Fibroblast of lung (primary cell): ENCODE data around the gene N4BP2L1. TPM values are rescaled to one million over a fixed set of nuclear protein-coding genes. Genes with fewer than 3 reads are reported as not detected.

Experiments
- DNase-seq, 2 donors: peaks; one replicate each; pipeline versions ENCODE4 v3.0.0 to v3.0.0-alpha.2; 2010; ENCODE audit warnings: low read depth in 2 of 2
- H2AFZ ChIP-seq: 2 replicates; pipeline ENCODE4 v1.5.1; 2012; ENCODE audit warnings: low read length, control low read depth, inconsistent platforms
- H3K27ac ChIP-seq: 2 replicates; pipeline ENCODE4 v1.5.1; 2011; ENCODE audit warnings: low read length, control low read depth; ENCODE audit not compliant: insufficient read depth
- H3K27me3 ChIP-seq: 2 replicates; pipeline ENCODE4 v1.5.1; 2011; ENCODE audit warnings: mild to moderate bottlenecking, low read length; ENCODE audit not compliant: control insufficient read depth, insufficient read depth
- H3K36me3 ChIP-seq: 2 replicates; pipeline ENCODE4 v1.5.1; 2011; ENCODE audit warnings: low read length; ENCODE audit not compliant: control insufficient read depth, insufficient read depth
- H3K4me1 ChIP-seq: 2 replicates; pipeline ENCODE4 v1.5.1; 2011; ENCODE audit warnings: low read length; ENCODE audit not compliant: control insufficient read depth, insufficient read depth; ENCODE audit errors: extremely low read depth
- H3K4me2 ChIP-seq: 2 replicates; pipeline ENCODE4 v1.5.1; 2011; ENCODE audit warnings: low read length, control low read depth; ENCODE audit not compliant: insufficient read depth; ENCODE audit errors: extremely low read depth
- H3K4me3 ChIP-seq, 4 experiments: fragments of 200-600 bp in 1 of 4; sonication (generic) in 1 of 4; replicated peaks in 1 of 4; 2 replicates each; pipeline ENCODE4 v1.5.1; 2011 to 2016; ENCODE audit warnings: low read length in 4 of 4, low read depth in 3 of 4, mild to moderate bottlenecking in 3 of 4, control low read depth in 2 of 4, inconsistent platforms in 1 of 4, mixed read lengths in 1 of 4; ENCODE audit not compliant: insufficient read depth in 1 of 4; ENCODE audit errors: control extremely low read depth in 1 of 4
- H3K79me2 ChIP-seq: 2 replicates; pipeline ENCODE4 v1.5.1; 2012; ENCODE audit warnings: mild to moderate bottlenecking, low read length, inconsistent platforms; ENCODE audit not compliant: control insufficient read depth, insufficient read depth
- H3K9ac ChIP-seq: 2 replicates; pipeline ENCODE4 v1.5.1; 2011; ENCODE audit warnings: mild to moderate bottlenecking, low read length, control low read depth; ENCODE audit not compliant: insufficient read depth
- H3K9me3 ChIP-seq: 2 replicates; pipeline ENCODE4 v1.5.1; 2012; ENCODE audit warnings: low read depth, low read length; ENCODE audit not compliant: control insufficient read depth, insufficient read depth
- H4K20me1 ChIP-seq: 2 replicates; pipeline ENCODE4 v1.5.1; 2011; ENCODE audit warnings: low read length; ENCODE audit not compliant: control insufficient read depth, insufficient read depth; ENCODE audit errors: extremely low read depth
- EZH2 ChIP-seq: IDR thresholded peaks from 2 replicates; pipeline ENCODE4 v1.5.1; 2012; ENCODE audit warnings: low read length, control low read depth, mild to moderate bottlenecking; ENCODE audit errors: missing control alignments
- polyA plus RNA-seq, 2 donors: library from polyadenylated mRNA; depleted of rRNA in 1 of 2; stranded (reverse) in 1 of 2; unstranded in 1 of 2; fragments of >200 nt; gene quantifications; 2 replicates each; pipeline ENCODE4 v1.2.1, GENCODE V29; 2011 to 2012; ENCODE audit warnings: missing spikeins in 1 of 2
- total RNA-seq: library from RNA; depleted of rRNA; stranded (reverse); fragments of >200 nt; gene quantifications from 2 replicates; pipeline ENCODE4 v1.2.1, GENCODE V29; 2014
- TF ChIP-seq, protein P1 (sequence below), 2 donors: IDR thresholded peaks in 1 of 2; conservative IDR thresholded peaks in 1 of 2; 1 replicate in 1 of 2; 2 replicates in 1 of 2; pipeline ENCODE4 v1.5.1; 2011 to 2012; ENCODE audit warnings: low read length in 2 of 2, control low read depth in 1 of 2, inconsistent platforms in 1 of 2, low read depth in 1 of 2, mild to moderate bottlenecking in 1 of 2

Gene N4BP2L1
- total and polyA plus RNA-seq, 2 donors (not counting 1 experiment from before 2014, with no cell fraction given), result 2.7 to 5.9 TPM

DNA sequence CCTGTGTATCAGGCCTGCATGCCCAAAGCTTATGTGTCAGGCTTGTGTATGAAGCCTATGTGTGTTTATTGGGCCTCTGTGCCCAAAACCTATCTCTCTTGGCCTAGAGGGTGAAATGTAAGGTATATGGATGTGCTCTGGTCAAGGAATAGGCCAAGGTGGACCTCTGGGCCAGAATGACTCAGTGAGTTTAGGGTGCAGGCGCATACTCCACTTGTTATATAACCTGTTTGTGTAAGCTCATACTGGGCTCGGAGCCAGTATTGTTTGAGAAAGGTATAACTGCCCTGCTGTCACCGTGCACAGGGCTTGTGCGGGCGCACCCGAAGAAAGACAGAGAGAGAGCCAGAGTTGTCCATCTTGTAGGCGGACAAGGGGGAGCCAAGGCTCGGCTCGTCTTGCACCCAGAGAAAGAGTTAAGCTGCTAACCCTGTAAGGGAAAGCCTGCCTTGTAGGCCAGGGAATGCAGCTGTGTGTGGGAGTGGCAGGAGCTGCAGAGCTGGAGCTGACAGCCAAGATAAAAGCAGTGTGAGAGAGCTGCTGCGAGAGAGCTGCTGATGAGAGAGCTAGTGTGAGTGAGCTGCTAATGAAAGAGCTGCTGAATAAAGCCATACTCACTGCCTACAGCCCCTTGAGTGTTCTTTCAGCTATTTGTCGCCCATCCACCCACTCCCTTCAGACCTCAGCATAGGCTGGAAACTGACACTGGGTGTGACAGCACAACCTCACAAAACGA is 43.4 kb upstream of the N4BP2L1 start:
- H3K36me3 ChIP-seq, result no peaks in the 10 kb centered on the region
- H4K20me1 ChIP-seq, result no peaks in the 10 kb centered on the region
- H3K4me1 ChIP-seq, result no peaks in the 10 kb centered on the region
- no peak for TF ChIP-seq EZH2
- TF ChIP-seq, protein P1, sequence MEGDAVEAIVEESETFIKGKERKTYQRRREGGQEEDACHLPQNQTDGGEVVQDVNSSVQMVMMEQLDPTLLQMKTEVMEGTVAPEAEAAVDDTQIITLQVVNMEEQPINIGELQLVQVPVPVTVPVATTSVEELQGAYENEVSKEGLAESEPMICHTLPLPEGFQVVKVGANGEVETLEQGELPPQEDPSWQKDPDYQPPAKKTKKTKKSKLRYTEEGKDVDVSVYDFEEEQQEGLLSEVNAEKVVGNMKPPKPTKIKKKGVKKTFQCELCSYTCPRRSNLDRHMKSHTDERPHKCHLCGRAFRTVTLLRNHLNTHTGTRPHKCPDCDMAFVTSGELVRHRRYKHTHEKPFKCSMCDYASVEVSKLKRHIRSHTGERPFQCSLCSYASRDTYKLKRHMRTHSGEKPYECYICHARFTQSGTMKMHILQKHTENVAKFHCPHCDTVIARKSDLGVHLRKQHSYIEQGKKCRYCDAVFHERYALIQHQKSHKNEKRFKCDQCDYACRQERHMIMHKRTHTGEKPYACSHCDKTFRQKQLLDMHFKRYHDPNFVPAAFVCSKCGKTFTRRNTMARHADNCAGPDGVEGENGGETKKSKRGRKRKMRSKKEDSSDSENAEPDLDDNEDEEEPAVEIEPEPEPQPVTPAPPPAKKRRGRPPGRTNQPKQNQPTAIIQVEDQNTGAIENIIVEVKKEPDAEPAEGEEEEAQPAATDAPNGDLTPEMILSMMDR (conservative IDR thresholded peaks at IDR 0.05 in 1 of 2, IDR thresholded peaks at IDR 0.05 in 1 of 2; ENCODE audit: low read depth in 1 of 2, low read length in 2 of 2), result no peak
- H2AFZ ChIP-seq, result peak overlapping the region; percentile 42
- peak overlapping the region; percentile 41 for H3K4me2 ChIP-seq
- DNase-seq, result peak; percentile 53 to 74
- no peak overlapping the region for H3K4me3 ChIP-seq
- H3K27me3 ChIP-seq, result no peaks in the 10 kb centered on the region
- H3K9ac ChIP-seq, result no peak overlapping the region
- no peak overlapping the region for H3K27ac ChIP-seq
- H3K79me2 ChIP-seq, result no peaks in the 10 kb centered on the region
- H3K9me3 ChIP-seq, result no peaks in the 10 kb centered on the region

DNA sequence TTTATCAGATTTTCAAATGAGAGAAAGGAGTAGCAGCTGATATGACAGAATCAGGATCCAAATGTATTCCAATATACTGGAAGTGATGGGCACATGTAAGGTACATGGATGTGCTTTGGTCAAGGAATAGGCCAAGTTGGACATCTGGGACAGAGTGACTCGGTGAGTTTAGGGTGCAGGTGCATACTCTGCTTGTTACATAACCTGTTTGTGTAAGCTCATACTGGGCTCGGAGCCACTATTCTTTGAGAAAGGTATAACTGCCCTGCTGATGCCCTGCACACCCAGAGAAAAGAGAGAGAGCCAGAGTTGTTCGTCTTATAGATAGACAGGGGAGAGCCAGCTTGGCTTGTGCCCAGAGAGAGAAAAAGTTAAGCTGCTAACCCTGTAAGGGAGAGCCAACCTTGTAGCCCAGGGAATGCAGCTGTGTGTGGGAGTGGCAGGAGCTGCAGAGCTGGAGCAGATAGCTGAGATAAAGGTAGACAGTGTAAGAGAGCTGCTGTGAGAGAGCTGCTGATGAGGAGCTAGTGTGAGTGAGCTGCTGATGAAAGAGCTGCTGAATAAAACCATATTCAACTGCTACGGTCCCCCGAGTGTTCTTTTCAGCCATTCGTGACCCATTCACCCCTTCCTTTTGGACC is 40.7 kb upstream of the N4BP2L1 start:
- H3K36me3 ChIP-seq, result no peaks in the 10 kb centered on the region
- TF ChIP-seq EZH2, result no peak
- TF ChIP-seq, protein P1 (conservative IDR thresholded peaks at IDR 0.05 in 1 of 2, IDR thresholded peaks at IDR 0.05 in 1 of 2; ENCODE audit: low read depth in 1 of 2, low read length in 2 of 2), result no peak
- no peaks in the 10 kb centered on the region for H4K20me1 ChIP-seq
- no peak overlapping the region for H3K4me2 ChIP-seq
- no peak overlapping the region for H3K4me3 ChIP-seq
- peak in 1 of 2 donors; percentile 20 for DNase-seq
- H2AFZ ChIP-seq, result no peak overlapping the region
- no peak overlapping the region for H3K9ac ChIP-seq
- no peaks in the 10 kb centered on the region for H3K9me3 ChIP-seq
- H3K27ac ChIP-seq, result no peak overlapping the region
- H3K27me3 ChIP-seq, result no peaks in the 10 kb centered on the region
- H3K4me1 ChIP-seq, result no peaks in the 10 kb centered on the region
- no peaks in the 10 kb centered on the region for H3K79me2 ChIP-seq

DNA sequence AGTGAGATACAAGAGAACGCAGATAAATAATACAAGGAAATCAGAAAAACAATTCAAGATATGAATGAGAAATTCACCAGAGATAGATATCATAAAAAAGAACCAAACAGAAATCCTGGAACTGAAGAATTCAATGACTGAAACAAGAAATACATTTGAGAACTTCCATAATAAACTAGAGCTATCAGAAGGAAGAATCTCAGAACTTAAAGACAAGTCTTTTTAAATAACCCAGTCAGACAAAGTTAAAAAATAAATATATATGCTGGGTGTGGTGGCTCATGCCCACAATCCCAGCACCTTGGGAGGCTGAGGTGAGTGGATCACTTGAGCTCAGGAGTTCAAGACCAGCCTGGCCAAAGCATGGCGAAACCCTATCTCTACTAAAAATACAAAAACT is 28.7 kb upstream of the N4BP2L1 start:
- Histone ChIP-seq H3K9ac (no peak overlapping the region), H3K4me1 (no peaks in the 10 kb centered on the region), H2AFZ (no peak overlapping the region), H3K27me3 (no peaks in the 10 kb centered on the region), H3K36me3 (no peaks in the 10 kb centered on the region), H3K79me2 (no peaks in the 10 kb centered on the region), H4K20me1 (no peaks in the 10 kb centered on the region), H3K27ac (no peak overlapping the region), H3K4me2 (no peak overlapping the region), H3K4me3 (no peak overlapping the region), H3K9me3 (no peaks in the 10 kb centered on the region)
- TF ChIP-seq EZH2, result no peak
- TF ChIP-seq, protein P1 (conservative IDR thresholded peaks at IDR 0.05 in 1 of 2, IDR thresholded peaks at IDR 0.05 in 1 of 2; ENCODE audit: low read depth in 1 of 2, low read length in 2 of 2), result no peak
- DNase-seq, result no peak
